Mucosa of rectum (tissue), 2 donors: ENCODE measurements around the gene PHPT1.
"Not testable (repeated sequence)": the region's sequence is repeated elsewhere in the genome, so short reads cannot be mapped to it uniquely, and the experiment has no call there.

Experiments used
- H3K27ac ChIP-seq, 2 donors: one replicate each; pipeline ENCODE4 v1.7.0; 2013; ENCODE audit warnings: inconsistent platforms in 2 of 2, low read depth in 2 of 2, low read length in 2 of 2
- H3K27me3 ChIP-seq, 2 donors: one replicate each; pipeline ENCODE4 v1.7.0; 2013; ENCODE audit warnings: low read length in 2 of 2; ENCODE audit not compliant: control insufficient read depth in 2 of 2, insufficient read depth in 2 of 2
- H3K36me3 ChIP-seq, 2 donors: one replicate each; pipeline ENCODE4 v1.7.0; 2013; ENCODE audit warnings: low read length in 2 of 2; ENCODE audit not compliant: control insufficient read depth in 2 of 2, insufficient read depth in 2 of 2
- H3K4me1 ChIP-seq, 2 donors: one replicate each; pipeline ENCODE4 v1.7.0; 2013; ENCODE audit warnings: low read length in 2 of 2, mild to moderate bottlenecking in 1 of 2; ENCODE audit not compliant: control insufficient read depth in 2 of 2, insufficient read depth in 2 of 2
- H3K4me3 ChIP-seq, 2 donors: one replicate each; pipeline ENCODE4 v1.7.0; 2013; ENCODE audit warnings: low read length in 2 of 2
- H3K9ac ChIP-seq, 2 donors: one replicate each; pipeline ENCODE4 v1.7.0; 2013; ENCODE audit warnings: low read length in 2 of 2, low read depth in 1 of 2, mild to moderate bottlenecking in 1 of 2
- H3K9me3 ChIP-seq, 2 donors: one replicate each; pipeline ENCODE4 v1.7.0; 2013; ENCODE audit warnings: low read length in 2 of 2; ENCODE audit not compliant: control insufficient read depth in 2 of 2
- donor health status: healthy.
- donor health status: Normal muscosa, but diverticular disease.

PHPT1 gene

GRCh38 chr9:136843801-136844740 lies 5.1 kb upstream of the PHPT1 start:
- H3K9me3 ChIP-seq, H3K9ac ChIP-seq, H3K27me3 ChIP-seq, H3K36me3 ChIP-seq, H3K4me3 ChIP-seq: not testable (repeated sequence)
- H3K4me1 ChIP-seq, result peaks cover 34 to 40% of the 10 kb centered on the region in 2 donors
- peak overlapping the region in 1 of 2 donors; percentile 30 for H3K27ac ChIP-seq

- no peaks in the 10 kb centered on the region for H3K9me3 ChIP-seq
- peaks cover 0 to 3% of the 10 kb centered on the region in 2 donors for H3K27me3 ChIP-seq
- H3K4me1 ChIP-seq, result peaks cover 36 to 42% of the 10 kb centered on the region in 2 donors
- H3K4me3 ChIP-seq, result no peak overlapping the region
- no peak overlapping the region for H3K27ac ChIP-seq
- no peak overlapping the region for H3K9ac ChIP-seq
- H3K36me3 ChIP-seq, result no peaks in the 10 kb centered on the region
Observed at GRCh38 chr9:136844761-136845464, 4.3 kb upstream of the PHPT1 start.

- Histone ChIP-seq H3K36me3 (peaks cover 2 to 3% of the 10 kb centered on the region in 2 donors), H3K9ac (no peak overlapping the region), H3K27me3 (peaks cover 0 to 3% of the 10 kb centered on the region in 2 donors), H3K9me3 (no peaks in the 10 kb centered on the region), H3K27ac (no peak overlapping the region), H3K4me3 (no peak overlapping the region), H3K4me1 (peaks cover 36 to 41% of the 10 kb centered on the region in 2 donors)
Observed at GRCh38 chr9:136845465-136846260, 3.5 kb upstream of the PHPT1 start.

- H3K9me3 ChIP-seq, result no peaks in the 10 kb centered on the region
- H3K36me3 ChIP-seq, result peaks cover 4 to 10% of the 10 kb centered on the region in 2 donors
- no peak overlapping the region for H3K9ac ChIP-seq
- H3K4me3 ChIP-seq, result peak overlapping the region; percentile 23 to 31
- H3K27ac ChIP-seq, result peak overlapping the region; percentile 61 to 94
- H3K27me3 ChIP-seq, result peaks cover 0 to 3% of the 10 kb centered on the region in 2 donors
- peaks cover 30 to 35% of the 10 kb centered on the region in 2 donors for H3K4me1 ChIP-seq
Observed at GRCh38 chr9:136846376-136847087, 2.7 kb upstream of the PHPT1 start.

GRCh38 chr9:136847088-136847825 lies 2.0 kb upstream of the PHPT1 start:
- peaks cover 4 to 10% of the 10 kb centered on the region in 2 donors for H3K36me3 ChIP-seq
- peak overlapping the region; percentile 56 to 97 for H3K9ac ChIP-seq
- peaks cover 23 to 28% of the 10 kb centered on the region in 2 donors for H3K4me1 ChIP-seq
- no peaks in the 10 kb centered on the region for H3K9me3 ChIP-seq
- peak overlapping the region; percentile 94 to 98 for H3K27ac ChIP-seq
- peak overlapping the region; percentile 90 to 92 for H3K4me3 ChIP-seq
- H3K27me3 ChIP-seq, result peaks cover 0 to 3% of the 10 kb centered on the region in 2 donors

- Histone ChIP-seq H3K4me3 (peak overlapping the region; percentile 90 to 92), H3K9me3 (no peaks in the 10 kb centered on the region), H3K36me3 (peaks cover 4 to 10% of the 10 kb centered on the region in 2 donors), H3K9ac (peak overlapping the region; percentile 90 to 97), H3K27me3 (peaks cover 0 to 3% of the 10 kb centered on the region in 2 donors), H3K4me1 (peaks cover 19 to 28% of the 10 kb centered on the region in 2 donors), H3K27ac (peak overlapping the region; percentile 94 to 98)
Observed at GRCh38 chr9:136847826-136848392, 1.3 kb upstream of the PHPT1 start.

- Histone ChIP-seq H3K4me3 (peak overlapping the region; percentile 90 to 92), H3K27me3 (peaks cover 0 to 3% of the 10 kb centered on the region in 2 donors), H3K9ac (peak overlapping the region; percentile 90 to 97), H3K4me1 (peaks cover 13 to 22% of the 10 kb centered on the region in 2 donors), H3K27ac (peak overlapping the region; percentile 94 to 98), H3K9me3 (no peaks in the 10 kb centered on the region), H3K36me3 (peaks cover 4 to 10% of the 10 kb centered on the region in 2 donors)
Observed at GRCh38 chr9:136848393-136849037, 694 bp upstream of the PHPT1 start.

GRCh38 chr9:136849960-136850865 lies 1.0 kb downstream of the PHPT1 start:
- peaks cover 17 to 25% of the 10 kb centered on the region in 2 donors for H3K4me1 ChIP-seq
- no peaks in the 10 kb centered on the region for H3K9me3 ChIP-seq
- peaks cover 4 to 10% of the 10 kb centered on the region in 2 donors for H3K36me3 ChIP-seq
- peak overlapping the region; percentile 70 to 82 for H3K9ac ChIP-seq
- peak overlapping the region; percentile 83 to 92 for H3K4me3 ChIP-seq
- peak overlapping the region; percentile 77 to 94 for H3K27ac ChIP-seq
- peaks cover 0 to 3% of the 10 kb centered on the region in 2 donors for H3K27me3 ChIP-seq
